ENCODE data around the gene CTRB2. TPM values are rescaled to one million over a fixed set of nuclear protein-coding genes. Genes with fewer than 3 reads are reported as not detected.
A peak's percentile ranks its signal among the peaks of the same experiment; 100 is the strongest.

Gene CTRB2
- total and polyA plus RNA-seq, 10 donors = 0.58 to 11.8 (median 1.5) TPM; not detected in 1

DNA sequence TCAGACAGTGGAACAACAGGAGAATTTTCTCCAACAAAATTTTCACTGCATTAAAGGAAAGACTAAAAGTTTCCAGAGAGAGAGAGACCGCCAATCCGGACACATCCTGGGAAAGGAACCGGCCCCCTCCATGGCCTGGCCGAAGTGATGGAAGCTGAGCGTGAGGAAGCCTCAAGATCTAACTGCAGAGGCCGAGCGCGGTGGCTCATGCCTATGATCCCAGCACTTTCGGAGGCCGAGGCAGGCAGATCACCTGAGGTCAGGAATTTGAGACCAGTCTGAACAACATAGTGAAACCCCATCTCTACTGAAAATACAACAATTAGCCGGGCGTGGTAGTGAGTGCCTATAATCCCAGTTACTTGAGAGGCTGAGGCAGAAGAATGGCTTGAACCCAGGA, 3.9 kb downstream of the CTRB2 start:
- H3K4me1 ChIP-seq = peaks cover 3 to 36% (median 6%) of the 10 kb centered on the region in 6 donors
- DNase-seq = peak; percentile 47
- TF ChIP-seq, protein P1, sequence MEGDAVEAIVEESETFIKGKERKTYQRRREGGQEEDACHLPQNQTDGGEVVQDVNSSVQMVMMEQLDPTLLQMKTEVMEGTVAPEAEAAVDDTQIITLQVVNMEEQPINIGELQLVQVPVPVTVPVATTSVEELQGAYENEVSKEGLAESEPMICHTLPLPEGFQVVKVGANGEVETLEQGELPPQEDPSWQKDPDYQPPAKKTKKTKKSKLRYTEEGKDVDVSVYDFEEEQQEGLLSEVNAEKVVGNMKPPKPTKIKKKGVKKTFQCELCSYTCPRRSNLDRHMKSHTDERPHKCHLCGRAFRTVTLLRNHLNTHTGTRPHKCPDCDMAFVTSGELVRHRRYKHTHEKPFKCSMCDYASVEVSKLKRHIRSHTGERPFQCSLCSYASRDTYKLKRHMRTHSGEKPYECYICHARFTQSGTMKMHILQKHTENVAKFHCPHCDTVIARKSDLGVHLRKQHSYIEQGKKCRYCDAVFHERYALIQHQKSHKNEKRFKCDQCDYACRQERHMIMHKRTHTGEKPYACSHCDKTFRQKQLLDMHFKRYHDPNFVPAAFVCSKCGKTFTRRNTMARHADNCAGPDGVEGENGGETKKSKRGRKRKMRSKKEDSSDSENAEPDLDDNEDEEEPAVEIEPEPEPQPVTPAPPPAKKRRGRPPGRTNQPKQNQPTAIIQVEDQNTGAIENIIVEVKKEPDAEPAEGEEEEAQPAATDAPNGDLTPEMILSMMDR (IDR thresholded peaks at IDR 0.05 in 8 of 11, conservative IDR thresholded peaks at IDR 0.05 in 3 of 11) = no peak
- no peak for TF ChIP-seq POLR2AphosphoS5 (IDR thresholded peaks at IDR 0.05)
- no peak for TF ChIP-seq POLR2A (IDR thresholded peaks at IDR 0.05)
- no peak overlapping the region for H3K4me3 ChIP-seq
- WGBS, 5 donors = 90 to 99% (median 96%) methylated on average over 12 of the region's 12 CpGs
- H3K27me3 ChIP-seq (replicated peaks in 1 of 7) = peaks cover 0 to 44% (median 5%) of the 10 kb centered on the region in 7 donors
- H3K27ac ChIP-seq = no peak overlapping the region
- no peaks in the 10 kb centered on the region for H3K9me3 ChIP-seq
- intact Hi-C loops (cut with DNase I; ENCODE audit: low total_unique reads) = no loop called here
- H3K36me3 ChIP-seq = no peaks in the 10 kb centered on the region

DNA sequence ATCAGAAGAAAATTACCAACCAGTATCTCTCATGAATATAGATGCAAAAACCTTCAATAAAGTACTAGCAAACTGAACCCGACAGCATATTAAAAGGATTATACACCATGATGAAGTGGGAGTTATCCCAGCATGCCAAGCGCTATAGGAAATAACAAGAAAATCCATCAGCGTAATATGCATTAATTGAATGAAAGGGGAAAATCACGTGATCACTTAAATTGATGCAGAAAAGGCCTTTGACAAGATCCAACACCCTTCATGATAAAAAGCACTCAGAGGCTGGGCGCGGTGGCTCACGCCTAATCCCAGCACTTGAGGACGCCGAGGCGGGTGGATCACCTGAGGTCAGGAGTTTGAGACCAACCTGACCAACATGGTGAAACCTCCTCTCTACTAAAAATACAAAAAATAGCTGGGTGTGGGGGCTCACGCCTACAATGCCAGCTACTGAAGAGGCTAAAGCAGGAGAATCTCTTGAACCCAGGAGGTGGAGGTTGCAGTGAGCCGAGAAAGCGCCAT, 4.8 kb downstream of the CTRB2 start:
- 92 to 98% (median 93%) methylated on average over 13 of the region's 13 CpGs for WGBS, 5 donors
- Histone ChIP-seq H3K27me3 (replicated peaks in 1 of 7) (peaks cover 0 to 54% (median 7%) of the 10 kb centered on the region in 7 donors), H3K4me1 (peaks cover 3 to 40% (median 6%) of the 10 kb centered on the region in 6 donors), H3K27ac (no peak overlapping the region), H3K9me3 (no peaks in the 10 kb centered on the region), H3K36me3 (no peaks in the 10 kb centered on the region), H3K4me3 (no peak overlapping the region)
- DNase-seq = peak; percentile 33
- TF ChIP-seq POLR2A (IDR thresholded peaks at IDR 0.05) = no peak
- TF ChIP-seq, protein P1 (IDR thresholded peaks at IDR 0.05 in 8 of 11, conservative IDR thresholded peaks at IDR 0.05 in 3 of 11) = no peak
- TF ChIP-seq POLR2AphosphoS5 (IDR thresholded peaks at IDR 0.05) = no peak
- intact Hi-C loops (cut with DNase I; ENCODE audit: low total_unique reads) = no loop called here

DNA sequence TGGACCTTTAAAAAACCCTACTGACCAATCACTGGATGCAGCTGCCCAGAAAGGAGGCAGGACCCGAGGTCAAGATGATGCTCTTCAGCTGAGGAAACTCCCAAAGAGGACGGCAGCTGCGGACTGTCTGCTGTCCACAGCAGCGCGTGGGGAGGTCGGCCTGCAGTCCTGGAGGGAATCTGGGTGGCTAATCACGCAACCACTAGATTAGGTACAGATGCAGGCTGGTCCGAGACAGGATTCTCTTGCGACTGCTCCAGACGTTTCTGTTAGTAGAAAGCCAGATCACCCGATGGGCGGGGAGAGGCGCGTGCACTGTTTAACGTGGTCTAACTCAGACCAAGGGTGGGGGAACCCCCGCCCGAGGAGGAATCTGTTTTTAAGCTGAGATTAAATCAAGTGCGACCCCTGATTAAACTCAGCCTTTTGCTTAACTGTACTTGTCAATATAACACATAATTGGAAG, 8.8 kb downstream of the CTRB2 start:
- peaks cover 0 to 63% (median 8%) of the 10 kb centered on the region in 7 donors for H3K27me3 ChIP-seq (replicated peaks in 1 of 7)
- peak; percentile 70 for DNase-seq
- WGBS, 5 donors = 40 to 51% (median 47%) methylated on average over 18 of the region's 18 CpGs
- H3K27ac ChIP-seq = no peak overlapping the region
- TF ChIP-seq POLR2AphosphoS5 (IDR thresholded peaks at IDR 0.05) (peak in 1 of 3 donors; percentile 55), POLR2A (IDR thresholded peaks at IDR 0.05) (no peak)
- intact Hi-C loops (cut with DNase I; ENCODE audit: low total_unique reads) = loop anchor here (5.0 kb wide), 1 partner anchor 204 kb away; no protein-coding TSS in a partner anchor
- H3K9me3 ChIP-seq = no peaks in the 10 kb centered on the region
- no peak overlapping the region for H3K4me3 ChIP-seq
- peaks cover 3 to 30% (median 6%) of the 10 kb centered on the region in 6 donors for H3K4me1 ChIP-seq
- H3K36me3 ChIP-seq = no peaks in the 10 kb centered on the region

DNA sequence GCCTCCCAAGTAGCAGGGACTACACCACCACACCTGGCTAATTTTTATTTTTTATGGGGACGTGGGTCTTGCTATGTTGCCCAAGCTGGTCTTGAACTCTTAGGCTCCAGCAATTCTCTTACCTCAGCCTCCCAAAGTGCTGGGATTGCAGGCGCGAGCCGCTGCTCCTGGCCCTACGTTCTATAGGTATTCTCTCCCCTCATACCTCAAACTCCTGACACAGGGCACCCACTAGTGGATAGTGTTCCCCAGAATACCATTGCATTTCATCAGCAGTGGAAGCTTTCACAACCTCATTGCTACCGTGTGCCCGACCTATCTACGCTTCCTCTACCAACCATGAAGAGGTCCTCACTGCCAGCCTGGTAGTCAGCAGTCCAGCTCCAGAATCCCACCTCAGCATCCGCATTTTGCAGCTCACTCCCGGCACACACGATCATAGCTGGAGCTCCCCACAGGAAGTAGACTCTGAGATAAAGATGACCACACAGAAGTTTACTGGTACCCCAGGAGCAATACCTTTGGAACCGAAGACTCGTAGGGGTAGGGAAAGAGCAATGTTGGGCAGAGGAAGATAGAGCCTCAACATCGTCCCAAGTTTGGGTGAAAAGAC, 9.3 kb downstream of the CTRB2 start:
- peak; percentile 23 for DNase-seq
- 42 to 61% (median 48%) methylated on average over 14 of the region's 14 CpGs for WGBS, 5 donors
- no peak overlapping the region for H3K27ac ChIP-seq
- TF ChIP-seq, protein P1 (IDR thresholded peaks at IDR 0.05 in 8 of 11, conservative IDR thresholded peaks at IDR 0.05 in 3 of 11) = no peak
- TF ChIP-seq POLR2A (IDR thresholded peaks at IDR 0.05) (no peak), POLR2AphosphoS5 (IDR thresholded peaks at IDR 0.05) (no peak)
- H3K27me3 ChIP-seq (replicated peaks in 1 of 7) = peaks cover 0 to 58% (median 8%) of the 10 kb centered on the region in 7 donors
- H3K4me3 ChIP-seq = no peak overlapping the region
- no peaks in the 10 kb centered on the region for H3K9me3 ChIP-seq
- H3K4me1 ChIP-seq = peaks cover 3 to 30% (median 6%) of the 10 kb centered on the region in 6 donors
- no peaks in the 10 kb centered on the region for H3K36me3 ChIP-seq
- intact Hi-C loops (cut with DNase I; ENCODE audit: low total_unique reads) = loop anchor here (5.0 kb wide), 1 partner anchor 205 kb away; no protein-coding TSS in a partner anchor

Measured in spleen (tissue), 11 donors.